K562 (cell line): ENCODE data around the gene SPATA2L.
"Not testable (repeated sequence)": the region's sequence is repeated elsewhere in the genome, so short reads cannot be mapped to it uniquely, and the experiment has no call there.

ENCODE experiments used
- CTCF ChIP-seq, 3 experiments: IDR thresholded peaks in 2 of 3; conservative IDR thresholded peaks in 1 of 3; 2 replicates each; pipeline ENCODE4 v1.5.1; 2011 to 2012; ENCODE audit warnings: low read length in 3 of 3, mild to moderate bottlenecking in 3 of 3, control low read depth in 2 of 3, improper control_type of control experiment in 1 of 3, inconsistent platforms in 1 of 3, low read depth in 1 of 3, mixed read lengths in 1 of 3, moderate library complexity in 1 of 3; ENCODE audit not compliant: insufficient read depth in 2 of 3
- DACH1 ChIP-seq: fragments of 450-650 bp; IDR thresholded peaks from 2 replicates; pipeline ENCODE4 v1.6.1; 2018; ENCODE audit not compliant: partially characterized antibody

- not testable (repeated sequence) for TF ChIP-seq DACH1; CTCF (IDR thresholded peaks at IDR 0.05 in 2 of 3, conservative IDR thresholded peaks at IDR 0.05 in 1 of 3; ENCODE audit: insufficient read depth in 2 of 3, low read depth in 1 of 3, low read length in 3 of 3)
Measured at GRCh38 chr16:89689621-89690020, 11.9 kb downstream of the SPATA2L start.
